Right lobe of liver (tissue), 4 donors: ENCODE results near the gene REXO5.

Source experiments
- CTCF ChIP-seq, 4 donors: fragments of 200-600 bp in 3 of 4; fragments of 450-650 bp in 1 of 4; IDR thresholded peaks; one replicate each; pipeline versions ENCODE4 v1.5.1 to v1.8.0; 2016 to 2022; ENCODE audit warnings: antibody characterized with exemption in 4 of 4, mild to moderate bottlenecking in 2 of 4
- POLR2A ChIP-seq: fragments of 450-650 bp; IDR thresholded peaks from one replicate; pipeline ENCODE4 v1.6.1; 2017; ENCODE audit warnings: antibody characterized with exemption, mild to moderate bottlenecking
- donor health status: DM: no; HTN: no; CAD: no.
- donor health status: DM: no; HTN: no; CAD: no.
- donor health status: DM: no; HTN: yes; CAD: no.

- TF ChIP-seq POLR2A (no peak), CTCF (IDR thresholded peaks at IDR 0.05) (peak; percentile 29 to 68 (median 53))
Measured at GRCh38 chr16:20774703-20775362, 31.5 kb upstream of the REXO5 start.
